Fibroblast of skin of scalp (primary cell): ENCODE measurements around the gene DCANP1.

Experiments used
- DNase-seq: peaks from one replicate; pipeline ENCODE4 v3.0.0-alpha.2; 2013

The DCANP1 gene

GRCh38 chr5:135456238-135457099, 9.3 kb upstream of the DCANP1 start:
- DNase-seq = peak; percentile 43

GRCh38 chr5:135455876-135456237, 8.7 kb upstream of the DCANP1 start:
- no peak for DNase-seq

GRCh38 chr5:135454946-135455345, 7.8 kb upstream of the DCANP1 start:
- DNase-seq = no peak

- DNase-seq = no peak
Measured at GRCh38 chr5:135453613-135454012, 6.5 kb upstream of the DCANP1 start.

- no peak for DNase-seq
Measured at GRCh38 chr5:135452321-135453030, 5.3 kb upstream of the DCANP1 start, which contains the start of gene TIFAB. Gene TIFAB, minus strand, starts transcription at chr5:135452351. Its CDS starts 2,412 bp downstream, at chr5:135449939.

GRCh38 chr5:135451581-135452320, 4.6 kb upstream of the DCANP1 start:
- no peak for DNase-seq

GRCh38 chr5:135450952-135451351, 3.8 kb upstream of the DCANP1 start:
- DNase-seq = no peak

- DNase-seq = no peak
Measured at GRCh38 chr5:135450336-135450735, 3.2 kb upstream of the DCANP1 start.

GRCh38 chr5:135449644-135450043, 2.5 kb upstream of the DCANP1 start:
- DNase-seq = no peak

- peak; percentile 32 for DNase-seq
Measured at GRCh38 chr5:135448791-135449507, 1.8 kb upstream of the DCANP1 start.

GRCh38 chr5:135448071-135448739, 1.1 kb upstream of the DCANP1 start:
- DNase-seq = no peak

- no peak for DNase-seq
Measured at GRCh38 chr5:135446615-135447014, 533 bp downstream of the DCANP1 start.

- DNase-seq = no peak
Measured at GRCh38 chr5:135446206-135446605, 942 bp downstream of the DCANP1 start.

- DNase-seq = peak; percentile 52
Measured at GRCh38 chr5:135445306-135445985, 1.7 kb downstream of the DCANP1 start.

- DNase-seq = no peak
Measured at GRCh38 chr5:135444881-135445280, 2.3 kb downstream of the DCANP1 start.

- no peak for DNase-seq
Measured at GRCh38 chr5:135444360-135444759, 2.8 kb downstream of the DCANP1 start.

- DNase-seq = peak; percentile 42
Measured at GRCh38 chr5:135443161-135443960, 3.8 kb downstream of the DCANP1 start.

GRCh38 chr5:135442431-135443160, 4.6 kb downstream of the DCANP1 start:
- no peak for DNase-seq

GRCh38 chr5:135441919-135442318, 5.2 kb downstream of the DCANP1 start:
- no peak for DNase-seq
